ENCODE measurements around the gene DNAH2.

DNAH2 gene

DNA sequence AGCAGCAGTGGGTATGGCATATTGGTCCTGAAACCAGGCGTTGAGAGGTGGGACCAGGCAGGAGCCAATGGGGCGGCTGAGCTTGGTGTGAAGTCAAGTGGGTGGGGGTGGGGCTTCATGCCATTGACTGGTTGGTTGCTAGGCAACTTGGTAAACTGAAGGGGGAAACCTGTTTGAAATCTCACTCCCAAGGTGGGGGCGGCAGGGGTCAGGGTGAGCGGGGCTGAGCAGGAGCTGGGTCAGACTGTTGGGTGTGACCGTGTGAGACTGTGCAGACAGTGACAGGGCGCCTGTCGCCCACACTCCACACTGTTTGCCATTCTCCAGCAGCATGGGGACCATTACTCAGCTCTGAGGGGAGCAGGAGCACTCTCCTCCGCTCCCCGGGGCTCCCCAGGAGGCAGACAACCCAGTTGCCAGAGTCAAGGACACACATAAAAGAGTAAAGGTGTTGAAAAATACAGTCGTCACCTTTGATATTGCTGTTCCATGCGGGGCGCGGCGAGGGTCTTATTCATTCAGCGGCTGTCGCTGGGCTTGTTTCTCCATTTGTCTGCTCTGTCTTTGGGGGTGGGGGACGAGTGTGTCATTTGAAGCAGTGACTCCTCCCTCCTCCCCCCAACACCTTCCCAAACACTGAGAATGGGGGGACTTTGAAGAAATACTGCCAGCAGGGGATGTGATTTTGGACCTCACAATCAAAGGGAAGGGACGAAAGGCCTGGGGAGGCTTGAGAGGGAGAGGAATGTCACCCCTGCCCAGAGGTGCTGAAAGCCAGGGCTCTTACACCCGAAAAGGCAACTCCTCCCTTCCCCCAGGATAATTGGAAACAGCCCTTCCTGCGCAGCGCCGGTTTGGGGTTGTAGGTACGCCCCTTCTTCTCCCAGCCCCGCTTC, 13.7 kb upstream of the DNAH2 start:
- DNase-seq: no peak

DNA sequence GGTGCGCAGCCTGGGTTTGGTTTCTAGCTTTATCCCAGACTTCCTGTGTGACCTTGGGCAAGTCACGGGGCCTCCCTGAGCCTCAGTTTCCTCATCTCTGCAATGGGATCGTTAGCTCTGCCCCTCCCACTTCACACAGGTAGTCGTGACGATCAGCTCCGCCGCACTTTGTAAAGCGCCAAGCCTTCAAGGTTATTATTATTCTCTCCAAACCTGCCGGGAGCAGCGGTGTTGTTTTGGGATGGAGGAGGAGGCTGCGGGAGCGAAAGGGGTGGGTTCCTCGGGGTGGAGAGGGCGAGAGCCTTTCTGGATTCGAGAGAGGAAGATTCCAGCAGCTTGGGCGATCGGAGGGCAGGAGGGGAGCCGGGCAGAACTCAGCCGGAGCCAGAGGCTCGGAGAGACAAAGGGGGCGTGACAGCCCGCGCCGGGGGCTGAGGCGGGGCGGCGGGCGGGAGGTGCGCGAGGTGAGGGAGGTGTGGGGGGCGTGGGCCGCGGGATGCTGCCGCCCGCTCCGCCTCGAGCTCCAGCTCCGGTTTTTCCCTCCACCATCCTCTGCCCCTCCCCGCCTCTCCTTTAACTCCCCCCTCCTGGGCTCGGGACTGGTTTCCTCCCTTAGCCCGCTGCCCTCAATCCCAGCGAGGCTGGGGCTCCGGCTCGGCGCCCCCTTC, 12.8 kb upstream of the DNAH2 start, which contains the start of gene EFNB3:
TSS of gene EFNB3 (plus strand) at position 602 of the 668 bp plus-strand sequence. CDS start 397 bp downstream, outside the sequence.
- no peak for DNase-seq

DNA sequence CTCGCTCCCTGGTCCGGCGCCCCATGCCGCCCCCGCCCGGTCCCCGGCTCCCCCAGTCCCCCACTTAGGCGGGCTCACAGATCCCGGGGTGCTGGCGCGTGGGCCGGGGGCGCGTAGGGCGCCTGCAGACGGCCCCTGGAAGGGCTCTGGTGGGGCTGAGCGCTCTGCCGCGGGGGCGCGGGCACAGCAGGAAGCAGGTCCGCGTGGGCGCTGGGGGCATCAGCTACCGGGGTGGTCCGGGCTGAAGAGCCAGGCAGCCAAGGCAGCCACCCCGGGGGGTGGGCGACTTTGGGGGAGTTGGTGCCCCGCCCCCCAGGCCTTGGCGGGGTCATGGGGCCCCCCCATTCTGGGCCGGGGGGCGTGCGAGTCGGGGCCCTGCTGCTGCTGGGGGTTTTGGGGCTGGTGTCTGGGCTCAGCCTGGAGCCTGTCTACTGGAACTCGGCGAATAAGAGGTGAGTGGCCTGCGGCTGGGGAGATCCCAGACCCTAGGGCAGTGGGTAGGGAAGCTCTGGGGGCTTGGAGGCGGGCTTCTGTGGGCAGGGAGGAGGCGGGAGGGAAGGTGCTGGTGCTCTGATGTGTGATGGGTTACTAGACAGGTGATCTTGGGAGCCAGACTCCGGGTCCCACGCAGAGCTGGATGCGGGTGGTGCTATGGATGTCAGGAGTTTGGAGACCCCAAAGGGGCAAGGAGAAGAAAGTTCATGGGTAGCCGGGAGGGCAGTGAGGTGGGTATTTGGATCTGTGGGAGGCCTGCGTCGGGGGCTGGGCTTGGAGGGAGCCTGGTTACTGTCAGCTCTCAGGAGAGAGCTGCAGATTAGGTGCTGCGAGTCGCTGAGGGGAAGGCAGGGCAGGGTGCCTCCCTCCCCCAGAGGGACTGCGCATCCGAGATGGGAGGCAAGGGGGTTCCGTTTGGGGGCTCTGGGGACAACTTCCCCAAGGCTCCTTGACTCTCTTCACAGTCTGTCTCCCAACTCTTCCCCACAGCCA, 12.0 kb upstream of the DNAH2 start:
- no peak for DNase-seq

DNA sequence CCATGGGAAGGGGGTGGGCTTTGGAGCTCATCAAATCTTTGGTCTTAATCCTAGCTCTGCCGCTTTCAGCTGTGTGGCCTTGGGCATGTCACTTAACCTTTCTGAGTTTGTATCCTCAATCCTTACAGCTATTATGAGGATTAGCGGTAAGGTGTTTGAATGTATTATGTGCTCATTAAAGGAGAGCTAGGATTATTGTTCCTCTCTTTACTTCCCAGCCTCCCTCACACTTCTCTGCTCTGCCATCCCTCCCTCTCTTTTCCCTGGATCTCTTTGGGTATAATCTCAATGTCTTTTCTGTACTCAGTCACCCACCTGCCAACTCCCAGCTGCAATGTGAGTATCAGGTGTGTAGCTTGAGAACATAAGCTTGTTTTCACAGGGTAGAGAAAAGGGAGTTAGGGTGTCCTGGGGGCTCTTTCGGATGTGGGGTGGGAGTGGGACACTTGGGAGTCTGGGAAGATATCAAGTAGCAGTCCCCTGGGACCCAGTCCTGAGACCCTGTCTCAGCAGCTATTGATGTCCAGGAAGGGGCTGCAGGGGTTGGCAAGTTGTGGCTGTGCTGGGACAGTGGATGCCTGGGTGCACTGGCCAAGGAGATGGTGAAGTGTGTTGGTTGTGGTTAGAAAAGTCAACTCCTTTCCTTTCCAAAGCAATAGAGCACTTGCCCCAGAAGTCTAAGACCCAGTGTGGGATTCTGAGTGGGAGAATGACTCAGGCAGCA, 10.8 kb upstream of the DNAH2 start:
- DNase-seq: no peak

DNA sequence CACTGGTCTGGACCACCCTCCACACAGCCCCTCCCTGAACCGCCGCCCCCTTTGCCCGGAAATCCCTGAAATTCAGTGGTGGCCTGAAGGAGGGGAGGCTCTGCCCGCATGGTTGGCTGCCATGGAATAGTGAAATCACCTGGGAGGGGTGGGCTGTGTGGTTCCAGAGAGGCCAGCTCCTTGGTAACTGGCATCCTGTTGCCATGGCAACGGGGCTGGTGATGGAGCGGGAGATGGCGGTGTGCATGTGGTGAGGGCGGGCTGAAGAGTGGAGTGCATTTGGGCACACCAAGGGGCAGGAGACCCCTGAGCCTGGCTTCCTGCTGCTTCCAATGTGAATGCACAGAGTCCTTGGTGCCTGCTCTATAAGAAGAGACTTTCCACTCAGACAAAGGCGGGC, 10.1 kb upstream of the DNAH2 start:
- no peak for DNase-seq

DNA sequence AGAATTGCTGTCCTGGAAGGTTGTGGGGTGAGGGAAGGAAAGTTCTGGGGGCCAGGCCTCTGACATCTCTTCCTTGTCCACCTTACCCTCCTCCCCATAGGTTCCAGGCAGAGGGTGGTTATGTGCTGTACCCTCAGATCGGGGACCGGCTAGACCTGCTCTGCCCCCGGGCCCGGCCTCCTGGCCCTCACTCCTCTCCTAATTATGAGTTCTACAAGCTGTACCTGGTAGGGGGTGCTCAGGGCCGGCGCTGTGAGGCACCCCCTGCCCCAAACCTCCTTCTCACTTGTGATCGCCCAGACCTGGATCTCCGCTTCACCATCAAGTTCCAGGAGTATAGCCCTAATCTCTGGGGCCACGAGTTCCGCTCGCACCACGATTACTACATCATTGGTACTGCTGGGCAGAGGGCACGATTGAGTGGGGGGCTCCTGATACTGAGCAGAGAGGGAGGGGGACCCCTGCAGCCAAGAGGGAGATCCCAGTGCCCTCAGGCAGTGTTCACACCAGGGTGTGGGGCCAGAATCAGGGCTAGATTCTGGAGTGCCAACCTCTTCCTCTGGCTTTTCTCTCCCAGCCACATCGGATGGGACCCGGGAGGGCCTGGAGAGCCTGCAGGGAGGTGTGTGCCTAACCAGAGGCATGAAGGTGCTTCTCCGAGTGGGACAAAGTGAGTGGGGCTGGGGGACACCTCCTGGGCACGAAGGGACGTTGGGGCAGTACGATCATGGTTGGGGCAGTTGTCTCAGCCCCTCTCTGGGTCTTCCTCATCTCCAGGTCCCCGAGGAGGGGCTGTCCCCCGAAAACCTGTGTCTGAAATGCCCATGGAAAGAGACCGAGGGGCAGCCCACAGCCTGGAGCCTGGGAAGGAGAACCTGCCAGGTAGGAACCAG, 9.4 kb upstream of the DNAH2 start:
- DNase-seq: no peak

DNA sequence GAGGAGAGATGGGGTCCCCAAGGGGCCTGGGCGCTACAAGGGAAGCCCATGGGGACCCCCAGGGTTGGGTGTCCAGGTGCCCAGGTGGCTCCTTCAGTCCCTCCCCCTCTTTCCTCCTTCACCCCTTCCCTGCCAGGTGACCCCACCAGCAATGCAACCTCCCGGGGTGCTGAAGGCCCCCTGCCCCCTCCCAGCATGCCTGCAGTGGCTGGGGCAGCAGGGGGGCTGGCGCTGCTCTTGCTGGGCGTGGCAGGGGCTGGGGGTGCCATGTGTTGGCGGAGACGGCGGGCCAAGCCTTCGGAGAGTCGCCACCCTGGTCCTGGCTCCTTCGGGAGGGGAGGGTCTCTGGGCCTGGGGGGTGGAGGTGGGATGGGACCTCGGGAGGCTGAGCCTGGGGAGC, 8.5 kb upstream of the DNAH2 start:
- no peak for DNase-seq

DNA sequence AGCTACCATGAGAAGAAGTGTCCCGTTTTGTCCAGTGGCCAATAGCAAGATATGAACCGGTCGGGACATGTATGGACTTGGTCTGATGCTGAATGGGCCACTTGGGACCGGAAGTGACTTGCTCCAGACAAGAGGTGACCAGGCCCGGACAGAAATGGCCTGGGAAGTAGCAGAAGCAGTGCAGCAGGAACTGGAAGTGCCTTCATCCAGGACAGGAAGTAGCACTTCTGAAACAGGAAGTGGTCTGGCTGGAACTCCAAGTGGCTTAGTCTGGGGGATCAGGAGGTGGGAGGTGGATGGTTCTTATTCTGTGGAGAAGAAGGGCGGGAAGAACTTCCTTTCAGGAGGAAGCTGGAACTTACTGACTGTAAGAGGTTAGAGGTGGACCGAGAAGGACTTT, 7.2 kb upstream of the DNAH2 start:
- DNase-seq: no peak

DNA sequence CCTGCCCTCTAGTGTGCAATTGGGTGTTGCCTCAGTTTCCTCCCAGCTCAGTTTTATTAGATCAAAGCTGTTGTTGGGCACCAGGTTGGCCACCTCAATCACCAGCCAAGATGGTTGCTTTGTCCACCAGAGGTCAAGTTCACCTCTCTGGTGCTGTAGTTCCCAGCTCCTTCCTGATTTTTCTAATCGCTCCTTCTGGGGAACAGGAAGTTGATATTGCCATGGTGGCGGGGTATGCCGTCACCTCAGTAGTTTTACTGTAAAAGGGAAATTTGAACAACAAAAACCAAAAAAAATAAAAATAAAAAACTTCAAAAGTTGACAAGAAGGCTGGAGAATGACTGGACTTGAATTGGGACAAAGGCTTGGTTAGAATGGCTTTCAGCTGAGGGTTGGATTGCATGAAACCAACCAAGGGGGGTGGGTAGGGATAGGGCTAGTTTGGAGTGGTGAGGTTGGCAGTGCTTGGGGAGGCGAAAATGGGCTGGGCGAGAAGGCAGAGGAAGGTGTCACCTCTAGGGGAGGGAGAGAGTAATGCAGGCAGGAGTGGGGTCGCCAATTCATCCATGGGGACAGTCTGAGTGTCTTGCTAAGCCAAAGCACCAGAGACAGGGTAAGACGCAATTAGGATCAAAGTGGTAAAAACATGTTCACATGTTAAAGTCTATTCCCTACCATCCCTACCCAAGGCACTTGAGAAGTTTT, 6.3 kb upstream of the DNAH2 start:
- no peak for DNase-seq

DNA sequence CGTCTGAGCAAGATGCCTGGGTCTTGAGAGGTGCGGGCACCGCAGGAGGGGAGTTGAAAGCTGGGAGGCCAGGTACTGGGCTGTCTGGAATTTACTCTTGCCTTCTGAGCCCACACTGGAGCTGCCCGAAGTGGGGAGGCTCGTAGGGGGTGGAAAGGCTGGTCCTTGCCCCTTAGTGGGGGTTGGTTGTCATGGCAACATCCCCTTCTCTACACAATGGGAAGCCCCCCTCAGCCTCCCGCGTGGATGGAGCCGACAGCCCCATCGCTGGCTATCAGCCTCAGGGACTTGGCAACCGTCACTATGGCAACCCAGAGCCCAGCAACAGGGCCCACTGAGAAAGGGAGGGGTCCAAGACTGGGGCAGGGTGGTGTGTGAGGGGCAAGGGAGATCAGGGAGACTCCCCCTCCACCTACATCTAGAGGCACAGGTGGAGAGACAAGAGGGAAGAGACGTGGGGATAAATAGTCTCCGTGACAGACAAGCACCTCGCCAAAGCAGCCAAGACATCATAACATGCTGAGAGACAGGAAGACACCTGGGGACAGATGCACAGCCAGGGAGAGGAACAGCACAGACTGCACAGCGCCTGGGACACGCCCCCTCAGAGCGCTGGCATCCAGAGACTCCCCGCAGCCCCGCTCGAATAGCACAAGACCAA, 5.3 kb upstream of the DNAH2 start:
- no peak for DNase-seq

DNA sequence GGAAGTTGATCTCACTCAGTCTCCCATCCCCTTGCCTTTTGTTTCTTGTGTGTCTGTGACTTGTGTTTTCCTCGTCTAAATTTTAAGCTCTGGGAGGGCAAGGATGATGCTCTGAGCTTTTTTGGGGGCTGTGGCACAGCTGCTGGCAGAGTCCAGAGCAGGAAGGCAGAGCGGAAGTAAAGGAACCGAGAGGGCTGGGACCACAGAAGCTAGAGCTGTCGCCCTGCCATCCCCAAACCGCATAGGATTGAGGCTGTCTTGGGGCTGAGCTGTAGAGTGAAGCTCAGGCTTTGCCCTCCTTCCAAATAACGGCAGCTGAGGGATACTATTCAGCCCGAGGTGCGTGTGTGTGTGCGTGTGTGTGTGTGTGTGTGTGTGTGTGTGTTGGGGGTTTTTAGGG, 3.8 kb upstream of the DNAH2 start:
- DNase-seq: no peak

DNA sequence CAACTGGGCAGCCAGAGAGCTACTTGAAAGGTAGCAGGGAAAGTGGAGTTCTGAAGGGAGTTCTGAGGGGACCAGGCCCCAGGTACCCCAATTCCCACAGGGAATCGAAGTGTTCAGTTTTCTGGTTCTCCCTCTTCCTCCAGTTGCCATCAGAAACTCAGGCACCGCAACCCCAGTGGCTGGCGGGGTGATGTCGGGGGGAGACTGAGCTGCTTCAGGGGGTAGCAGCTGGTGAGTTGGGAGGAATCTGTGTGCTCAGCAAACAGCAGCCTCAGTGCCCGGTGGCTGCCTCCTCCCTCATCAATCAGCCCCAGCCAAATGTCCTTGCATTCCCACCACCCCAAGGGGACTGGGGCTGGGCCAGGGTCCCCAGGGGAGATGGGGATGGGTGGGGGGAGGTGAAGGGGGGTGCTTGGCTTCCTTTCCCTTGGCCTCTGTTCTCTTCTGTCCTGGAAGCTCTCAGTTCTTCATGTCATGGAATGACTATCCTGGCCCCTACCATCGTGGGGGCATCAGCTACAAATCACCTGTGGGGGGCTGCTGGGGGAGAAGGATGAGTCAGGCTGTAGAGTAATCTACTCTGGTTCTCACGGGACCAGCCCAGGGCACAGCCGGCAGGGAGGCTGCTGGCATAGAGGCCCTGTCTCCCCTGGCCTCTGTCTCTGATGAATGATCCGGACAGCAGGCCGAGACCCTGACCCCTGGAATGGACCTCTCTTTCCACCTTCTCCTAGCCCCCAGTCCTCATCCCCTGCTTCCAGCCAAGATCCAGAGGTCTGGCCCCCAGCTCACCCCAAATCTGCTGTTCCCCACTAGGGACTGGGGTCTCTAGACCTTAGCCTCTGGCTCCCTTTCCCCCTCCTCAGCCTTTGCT, 2.6 kb upstream of the DNAH2 start:
- DNase-seq: no peak

DNA sequence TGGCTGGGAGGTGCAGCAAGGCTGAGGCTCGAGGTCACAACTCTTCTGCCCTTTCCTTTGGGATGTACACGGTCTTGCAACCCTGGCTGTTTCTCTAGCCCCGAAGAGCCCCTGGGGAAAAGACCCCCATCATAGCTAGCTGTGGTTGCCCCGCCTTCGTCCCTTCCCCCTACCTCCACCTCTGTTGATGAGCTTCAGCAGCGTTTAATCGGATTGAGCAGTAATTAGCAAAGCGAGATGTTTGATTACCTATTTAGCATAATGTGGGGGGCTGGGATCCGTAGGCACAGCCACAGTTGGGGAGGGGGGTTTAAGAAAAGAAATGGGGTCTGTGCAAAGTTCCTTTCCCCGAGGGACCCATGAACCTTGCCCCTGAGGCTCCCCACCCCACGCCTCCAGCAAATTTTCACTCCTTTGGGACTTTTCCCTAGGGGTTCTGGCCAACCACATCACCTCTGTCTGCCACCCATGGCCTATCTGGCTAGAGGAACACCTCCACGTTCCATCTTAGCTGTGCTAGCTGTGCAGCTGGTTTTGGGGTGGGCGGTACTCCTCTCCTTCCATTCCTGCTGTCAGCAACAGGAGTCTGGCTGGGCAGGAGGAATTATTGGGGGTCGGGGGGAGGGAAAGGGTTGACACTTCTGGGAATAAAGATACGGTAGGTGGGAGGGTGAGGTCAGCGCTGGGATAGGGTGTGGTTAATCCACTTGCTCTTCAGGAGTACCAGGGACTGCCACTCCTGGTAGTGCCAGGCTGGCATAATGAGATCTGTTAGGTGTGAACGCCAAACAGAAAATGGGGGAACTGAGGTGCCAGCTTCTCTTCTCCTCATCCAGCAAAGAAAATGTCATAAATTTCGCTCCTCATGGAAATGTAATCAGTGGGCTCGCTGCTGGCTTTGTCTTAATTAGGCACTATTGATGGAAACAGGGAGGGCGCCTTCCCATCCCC, 1.3 kb upstream of the DNAH2 start:
- DNase-seq: no peak

DNA sequence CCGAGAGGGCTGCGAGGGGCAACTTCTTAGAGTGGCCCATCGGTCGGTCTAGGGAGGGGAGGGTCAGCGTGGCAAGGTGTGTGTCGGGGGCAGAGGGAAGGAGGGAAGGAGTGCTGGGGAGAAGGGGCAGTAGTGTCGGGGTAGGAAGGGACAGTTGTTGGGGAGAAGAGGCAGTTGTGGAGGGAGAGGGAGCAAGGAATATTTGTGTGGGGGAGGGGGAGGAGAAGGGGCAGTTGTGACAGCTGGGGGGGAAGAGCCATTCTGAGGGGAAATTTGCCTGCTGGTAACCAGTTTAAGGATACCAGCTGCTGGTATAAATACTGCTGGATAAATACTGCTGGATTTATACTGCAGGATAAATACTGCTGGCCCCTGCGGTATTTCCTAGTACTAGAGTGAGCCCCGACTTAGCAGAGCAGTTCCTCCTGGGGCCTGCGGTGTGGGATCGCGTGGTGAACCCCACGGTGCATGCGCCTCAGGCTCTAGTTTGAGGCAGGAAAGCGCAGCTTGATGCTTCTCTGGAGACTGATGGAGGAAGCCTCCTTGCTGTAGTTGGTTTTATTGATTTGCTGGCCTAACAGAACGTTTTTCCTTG, 309 bp downstream of the DNAH2 start:
- peak in 2 of 6 experiments; percentile 18 to 24 for DNase-seq

DNA sequence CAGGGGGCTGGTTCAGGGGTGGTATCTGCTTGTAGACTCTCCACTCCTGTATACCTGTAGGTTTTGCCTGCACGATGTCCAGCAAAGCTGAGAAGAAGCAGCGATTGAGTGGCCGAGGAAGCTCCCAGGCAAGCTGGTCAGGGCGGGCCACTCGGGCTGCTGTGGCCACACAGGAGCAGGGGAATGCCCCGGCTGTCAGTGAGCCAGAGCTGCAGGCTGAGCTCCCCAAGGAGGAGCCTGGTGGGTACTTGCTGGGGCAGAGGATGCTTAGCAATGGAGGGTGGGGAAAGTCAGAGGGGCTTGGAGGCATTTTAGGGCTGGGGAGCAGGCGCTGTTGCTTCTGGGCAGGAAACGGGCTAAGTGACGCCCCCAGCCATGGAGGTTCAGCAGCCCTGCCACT, 2.1 kb downstream of the DNAH2 start:
- DNase-seq: no peak

DNA sequence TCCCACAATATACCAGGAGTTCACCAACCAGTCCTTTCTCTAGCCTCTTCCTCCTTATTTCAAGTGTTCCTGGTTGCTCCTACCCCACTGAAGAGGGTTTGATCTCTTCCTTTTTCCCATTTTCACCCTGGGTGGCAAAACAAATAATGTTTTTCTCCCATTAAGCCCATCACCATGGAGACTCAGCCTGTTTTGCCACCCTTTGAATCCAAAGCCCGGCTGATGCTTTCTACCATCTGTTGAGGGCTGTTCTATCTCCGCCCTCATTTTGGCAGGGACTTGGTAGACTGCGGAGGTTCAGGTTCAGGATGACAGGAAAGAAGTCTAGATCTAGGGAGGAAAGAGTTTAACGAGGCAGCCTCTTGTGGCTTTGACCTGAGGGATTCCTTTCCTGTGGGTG, 2.6 kb downstream of the DNAH2 start:
- no peak for DNase-seq

DNA sequence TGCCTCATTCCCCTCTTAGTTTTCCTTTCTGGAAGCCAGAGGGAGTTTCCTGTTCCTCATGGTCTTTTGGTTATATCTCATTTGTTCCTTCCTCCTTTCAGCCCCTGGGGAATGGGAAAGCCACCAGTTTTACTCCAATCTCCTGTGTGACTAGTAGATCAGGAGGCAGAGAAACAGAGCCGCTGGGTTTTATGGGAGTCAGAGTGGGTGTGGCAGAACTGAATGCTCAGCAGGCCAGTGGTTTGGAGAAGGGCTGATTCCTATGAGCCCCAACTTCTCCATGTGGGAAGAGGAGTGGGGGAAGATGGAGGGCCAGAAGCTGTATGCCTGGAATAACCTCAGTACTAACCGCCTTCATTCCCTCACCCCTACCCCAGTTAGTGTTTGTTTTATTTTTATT, 4.1 kb downstream of the DNAH2 start:
- DNase-seq: no peak

All from stimulated activated naive CD4-positive, alpha-beta T cell (primary cell).